A549 (cell line): ENCODE results near the gene GULP1. TPM values are rescaled to one million over a fixed set of nuclear protein-coding genes. Genes with fewer than 3 reads are reported as not detected.

ENCODE experiments used
- ATAC-seq, 2 experiments: fragments of 200-7000 bp in 1 of 2; fragments of >200 bp in 1 of 2; cut with Nextera tagmentation in 1 of 2; cut with Tn5 transposase in 1 of 2; 3 replicates each; pipeline versions ENCODE4 v1.8.0 to v1.9.1; 2018 to 2020; ENCODE audit warnings: mild to moderate bottlenecking in 1 of 2, moderate library complexity in 1 of 2
- CTCF ChIA-PET: fragments of 300-600 bp; sonication (Branson Sonifier 250); formaldehyde crosslinking; extraction: SDS; loops from one replicate; lab custom pipeline; 2021; ENCODE audit warnings: antibody characterized with exemption, inconsistent platforms; lab: Yijun Ruan, JAX
- POLR2A ChIA-PET: fragments of 350-600 bp; formaldehyde crosslinking; extraction: SDS; loops from one replicate; lab custom pipeline; 2021; ENCODE audit warnings: antibody characterized with exemption, inconsistent platforms; lab: Yijun Ruan, JAX
- DNase-seq, 2 experiments: peaks; one replicate each; pipeline versions ENCODE4 v3.0.0 to v3.0.0-alpha.2; 2011 to 2016; ENCODE audit warnings: low read depth in 1 of 2, low spot score in 1 of 2
- FAIRE-seq: peaks from 2 replicates; lab custom pipeline; 2011; peaks lifted over from hg19 to GRCh38; lab: Jason Lieb, UNC
- H3K27ac ChIP-seq, 2 experiments: fragments of >200 bp; sonication (Bioruptor Twin); formaldehyde crosslinking; 3 replicates each; pipeline ENCODE4 v1.5.1; 2016 to 2017
- H3K4me1 ChIP-seq: fragments of >200 bp; sonication (Bioruptor Twin); formaldehyde crosslinking; 3 replicates; pipeline ENCODE4 v1.6.1; 2016
- H3K4me2 ChIP-seq: fragments of >200 bp; sonication (Bioruptor Twin); formaldehyde crosslinking; 3 replicates; pipeline ENCODE4 v1.6.1; 2016
- H3K4me3 ChIP-seq: fragments of >200 bp; sonication (Bioruptor Twin); formaldehyde crosslinking; 3 replicates; pipeline ENCODE4 v1.5.1; 2016
- H3K9me3 ChIP-seq: fragments of >200 bp; sonication (Bioruptor Twin); formaldehyde crosslinking; 3 replicates; pipeline ENCODE4 v1.6.1; 2016
- BHLHE40 ChIP-seq: IDR thresholded peaks from 2 replicates; pipeline ENCODE4 v1.6.1; 2012; ENCODE audit warnings: low read depth, low read length, inconsistent platforms
- CHD4 ChIP-seq: fragments of 200-600 bp; sonication (generic); IDR thresholded peaks from 2 replicates; pipeline ENCODE4 v1.6.1; 2016; ENCODE audit warnings: antibody characterized with exemption, mild to moderate bottlenecking, borderline replicate concordance
- ESRRA ChIP-seq: fragments of 150-350 bp; IDR thresholded peaks from 2 replicates; pipeline ENCODE4 v1.6.1; 2014; ENCODE audit warnings: mild to moderate bottlenecking, low read length, borderline replicate concordance
- FOXS1 ChIP-seq: fragments of 250-450 bp; sonication (Bioruptor Pico); IDR thresholded peaks from 2 replicates; pipeline ENCODE4 v1.5.0; 2020; ENCODE audit warnings: mild to moderate bottlenecking, moderate library complexity
- HDAC2 ChIP-seq: fragments of 200-600 bp; sonication (generic); IDR thresholded peaks from 2 replicates; pipeline ENCODE4 v1.6.1; 2016
- HEYL ChIP-seq: fragments of 250-450 bp; sonication (Bioruptor Pico); IDR thresholded peaks from 2 replicates; pipeline ENCODE4 v1.8.0; 2021; ENCODE audit warnings: mild to moderate bottlenecking, moderate library complexity
- HOXB13 ChIP-seq: fragments of 250-450 bp; sonication (Bioruptor Pico); IDR thresholded peaks from 2 replicates; pipeline ENCODE4 v1.5.0; 2020; ENCODE audit warnings: low read depth, mild to moderate bottlenecking, moderate library complexity
- HOXB5 ChIP-seq: fragments of 250-450 bp; sonication (Bioruptor Pico); IDR thresholded peaks from 2 replicates; pipeline ENCODE4 v1.5.0; 2020; ENCODE audit warnings: mild to moderate bottlenecking, moderate library complexity
- KDM1A ChIP-seq: fragments of 200-600 bp; sonication (generic); IDR thresholded peaks from 2 replicates; pipeline ENCODE4 v1.6.1; 2016; ENCODE audit warnings: low read depth, mild to moderate bottlenecking
- MAFK ChIP-seq: fragments of 450-650 bp; IDR thresholded peaks from 2 replicates; pipeline ENCODE4 v1.6.1; 2014; ENCODE audit not compliant: partially characterized antibody
- NFE2L2 ChIP-seq: fragments of 150-350 bp; conservative IDR thresholded peaks from 2 replicates; pipeline ENCODE4 v1.6.1; 2014; ENCODE audit warnings: low read length
- NPAS2 ChIP-seq: fragments of 250-450 bp; sonication (Bioruptor Pico); IDR thresholded peaks from 2 replicates; pipeline ENCODE4 v1.8.0; 2022; ENCODE audit warnings: mild to moderate bottlenecking, moderate library complexity, borderline replicate concordance
- POLR2A ChIP-seq: IDR thresholded peaks from 2 replicates; pipeline ENCODE4 v1.6.1; 2012; ENCODE audit warnings: mild to moderate bottlenecking, low read length
- RARB ChIP-seq: fragments of 250-450 bp; sonication (Bioruptor Pico); IDR thresholded peaks from 2 replicates; pipeline ENCODE4 v1.8.0; 2021; ENCODE audit warnings: mild to moderate bottlenecking, moderate library complexity
- SMC3 ChIP-seq: fragments of >200 bp; sonication (Bioruptor Twin); formaldehyde crosslinking; IDR thresholded peaks from 3 replicates; pipeline ENCODE4 v1.6.1; 2018; ENCODE audit warnings: inconsistent platforms
- SREBF2 ChIP-seq: fragments of 450-650 bp; IDR thresholded peaks from 2 replicates; pipeline ENCODE4 v1.6.1; 2014; ENCODE audit warnings: mild to moderate bottlenecking, moderate library complexity
- TFCP2L1 ChIP-seq: fragments of 250-450 bp; sonication (Bioruptor Pico); IDR thresholded peaks from 2 replicates; pipeline ENCODE4 v1.5.0; 2021; ENCODE audit warnings: mild to moderate bottlenecking
- ZC3H11A ChIP-seq: fragments of 450-650 bp; IDR thresholded peaks from 2 replicates; pipeline ENCODE4 v1.6.1; 2014; ENCODE audit warnings: antibody characterized with exemption, mild to moderate bottlenecking
- WGBS: methylation state at CpG from one replicate; pipeline ENCODE4 v1.1.6; 2017; ENCODE audit errors: missing lambda C conversion rate; 5-methylcytosine and 5-hydroxymethylcytosine counted together
- polyA plus RNA-seq, 4 experiments: library from polyadenylated mRNA; depleted of rRNA in 3 of 4; stranded (reverse); fragments of >200 nt; fragmentation: RNase III in 1 of 4; extraction: RNeasy Plus Mini Kit Qiagen cat#74134 plus additional on column Dnase treatment in 1 of 4; gene quantifications; 2 replicates in 3 of 4; 3 replicates in 1 of 4; pipeline ENCODE4 v1.2.3, GENCODE V29; 2011 to 2017
- TF ChIP-seq, protein P1 (sequence below): fragments of >200 bp; sonication (Bioruptor Twin); formaldehyde crosslinking; IDR thresholded peaks from 3 replicates; pipeline ENCODE4 v1.5.1; 2016
- TF ChIP-seq, protein P2 (sequence below): IDR thresholded peaks from 2 replicates; pipeline ENCODE4 v1.6.1; 2012
- TF ChIP-seq, protein P3 (sequence below): fragments of 150-350 bp; IDR thresholded peaks from 2 replicates; pipeline ENCODE4 v1.6.1; 2014; ENCODE audit warnings: low read depth, mild to moderate bottlenecking, low read length
- TF ChIP-seq, protein P4 (sequence below): fragments of >200 bp; sonication (Bioruptor Twin); formaldehyde crosslinking; IDR thresholded peaks from 3 replicates; pipeline ENCODE4 v1.6.1; 2016
- TF ChIP-seq, protein P5 (sequence below): IDR thresholded peaks from 2 replicates; pipeline ENCODE4 v1.6.1; 2012; ENCODE audit warnings: low read depth, borderline replicate concordance
- TF ChIP-seq, protein P6 (sequence below): fragments of 250-450 bp; sonication (Bioruptor Pico); IDR thresholded peaks from 2 replicates; pipeline ENCODE4 v1.5.0; 2021; ENCODE audit warnings: mild to moderate bottlenecking, moderate library complexity, borderline replicate concordance

Gene GULP1
- polyA plus RNA-seq, 2 of the 4 experiments (the other 2 are of a cell fraction), result 30.7 to 89.2 TPM

DNA sequence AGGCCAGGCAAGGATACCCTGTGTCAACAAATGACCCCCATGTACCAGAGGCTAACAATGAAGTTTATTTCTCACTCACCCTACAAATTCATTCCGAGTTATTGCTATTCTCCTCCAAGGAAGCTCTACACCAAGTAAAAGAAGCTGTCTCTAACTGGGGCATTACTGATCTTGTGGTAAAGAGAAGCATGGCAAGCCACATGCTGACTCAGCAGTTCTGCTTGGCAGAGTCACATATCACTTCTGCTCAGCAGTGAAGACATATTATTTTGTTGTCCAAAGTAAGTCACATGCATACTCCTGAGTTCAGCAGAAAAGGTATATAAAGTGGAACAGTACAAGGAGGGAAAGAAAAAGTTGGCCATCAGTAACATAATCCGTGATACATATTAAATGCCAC, 315.8 kb downstream of the GULP1 start:
- H3K9me3 ChIP-seq, result peaks cover 6% of the 10 kb centered on the region; the same call in 1 of the 3 replicates
- no peak overlapping the region for H3K27ac ChIP-seq
- H3K4me3 ChIP-seq, result no peak overlapping the region
- 18% methylated on average over 2 of the region's 2 CpGs for WGBS
- H3K4me1 ChIP-seq, result peaks cover 6% of the 10 kb centered on the region; the same call in 1 of the 3 replicates
- no peak overlapping the region for H3K4me2 ChIP-seq
- CTCF ChIA-PET, result interaction anchor here (1.7 kb wide), 1 partner anchor 10 kb away, joined by 3 read pairs; no protein-coding TSS in a partner anchor
- FAIRE-seq, result no peak
- POLR2A ChIA-PET, result no interaction called here
- TF ChIP-seq HDAC2, result no peak
- TF ChIP-seq ZC3H11A, result no peak
- peak; percentile 99 for TF ChIP-seq MAFK
- TF ChIP-seq, protein P1, sequence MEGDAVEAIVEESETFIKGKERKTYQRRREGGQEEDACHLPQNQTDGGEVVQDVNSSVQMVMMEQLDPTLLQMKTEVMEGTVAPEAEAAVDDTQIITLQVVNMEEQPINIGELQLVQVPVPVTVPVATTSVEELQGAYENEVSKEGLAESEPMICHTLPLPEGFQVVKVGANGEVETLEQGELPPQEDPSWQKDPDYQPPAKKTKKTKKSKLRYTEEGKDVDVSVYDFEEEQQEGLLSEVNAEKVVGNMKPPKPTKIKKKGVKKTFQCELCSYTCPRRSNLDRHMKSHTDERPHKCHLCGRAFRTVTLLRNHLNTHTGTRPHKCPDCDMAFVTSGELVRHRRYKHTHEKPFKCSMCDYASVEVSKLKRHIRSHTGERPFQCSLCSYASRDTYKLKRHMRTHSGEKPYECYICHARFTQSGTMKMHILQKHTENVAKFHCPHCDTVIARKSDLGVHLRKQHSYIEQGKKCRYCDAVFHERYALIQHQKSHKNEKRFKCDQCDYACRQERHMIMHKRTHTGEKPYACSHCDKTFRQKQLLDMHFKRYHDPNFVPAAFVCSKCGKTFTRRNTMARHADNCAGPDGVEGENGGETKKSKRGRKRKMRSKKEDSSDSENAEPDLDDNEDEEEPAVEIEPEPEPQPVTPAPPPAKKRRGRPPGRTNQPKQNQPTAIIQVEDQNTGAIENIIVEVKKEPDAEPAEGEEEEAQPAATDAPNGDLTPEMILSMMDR, result no peak
- no peak for TF ChIP-seq HEYL
- peak in 1 of 2 experiments; percentile 22 for DNase-seq
- no peak for ATAC-seq

DNA sequence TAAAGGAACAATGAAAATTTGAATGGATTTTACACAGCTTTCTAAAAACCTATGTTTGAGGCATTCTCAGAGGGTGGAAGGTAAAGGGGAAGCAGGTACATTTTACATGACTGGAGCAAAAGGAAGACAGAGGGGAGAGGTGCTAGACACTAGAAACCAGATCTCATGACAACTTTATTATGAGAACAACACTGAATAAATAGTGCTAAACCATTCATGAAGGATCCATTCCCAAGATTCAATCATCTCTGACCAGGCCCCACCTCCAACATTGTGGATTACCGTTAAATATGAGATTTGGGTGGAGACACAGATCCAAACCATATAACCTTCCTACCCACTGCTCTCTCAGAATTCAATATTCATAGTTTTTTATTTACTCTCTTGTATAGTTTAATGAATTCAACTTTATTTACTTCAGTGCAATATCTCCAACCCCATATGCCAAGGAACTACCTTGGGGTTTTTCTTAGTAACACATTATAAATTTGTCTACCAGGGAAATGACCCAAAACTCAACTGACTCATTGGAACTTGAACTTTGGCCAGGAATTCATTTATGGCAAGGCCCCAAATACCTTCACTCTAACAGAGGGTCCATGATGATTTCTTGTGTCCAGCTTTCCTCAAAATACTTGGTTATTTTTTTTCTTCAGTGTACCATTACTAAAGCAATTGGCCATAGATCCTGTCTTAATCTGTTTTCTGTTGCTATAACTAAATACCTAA, 317.8 kb downstream of the GULP1 start:
- no peak overlapping the region for H3K4me3 ChIP-seq
- peaks cover 6% of the 10 kb centered on the region; the same call in 1 of the 3 replicates for H3K9me3 ChIP-seq
- POLR2A ChIA-PET, result no interaction called here
- ATAC-seq (no peak), DNase-seq (no peak), FAIRE-seq (no peak)
- 98% methylated on average over 1 of the region's 1 CpG for WGBS
- H3K4me2 ChIP-seq, result 0 out of 3 replicates have a peak overlapping the region, but pooled peaks have one; percentile 10
- TF ChIP-seq ESRRA, result no peak
- no peak for TF ChIP-seq NFE2L2
- TF ChIP-seq KDM1A, result no peak
- TF ChIP-seq, protein P1, result no peak
- TF ChIP-seq, protein P2, sequence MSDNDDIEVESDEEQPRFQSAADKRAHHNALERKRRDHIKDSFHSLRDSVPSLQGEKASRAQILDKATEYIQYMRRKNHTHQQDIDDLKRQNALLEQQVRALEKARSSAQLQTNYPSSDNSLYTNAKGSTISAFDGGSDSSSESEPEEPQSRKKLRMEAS, result no peak
- no peak for TF ChIP-seq FOXS1 (CRISPR knock-in tag)
- CTCF ChIA-PET, result no interaction called here
- no peak overlapping the region for H3K27ac ChIP-seq
- peaks cover 6% of the 10 kb centered on the region; the same call in 1 of the 3 replicates for H3K4me1 ChIP-seq

DNA sequence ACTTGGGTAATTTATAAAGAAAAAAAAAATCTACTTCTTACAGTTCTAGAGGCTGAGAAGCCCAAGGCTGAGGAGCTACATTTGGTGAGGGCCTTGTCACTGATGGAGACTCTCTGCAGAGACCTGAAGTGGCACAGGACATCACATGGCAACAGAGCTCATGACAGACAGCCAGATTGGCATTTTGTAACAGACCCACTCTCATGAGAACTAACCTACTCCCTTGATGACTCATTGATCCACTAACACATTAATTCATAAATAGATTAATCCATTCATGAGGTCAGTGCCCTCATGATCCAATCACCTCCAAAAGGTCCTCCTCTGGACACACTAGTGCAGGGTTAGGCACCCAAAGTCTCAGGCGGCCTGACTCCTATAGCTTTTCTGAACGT, 318.4 kb downstream of the GULP1 start:
- H3K4me2 ChIP-seq, result no peak overlapping the region
- WGBS, result 66% methylated on average over 2 of the region's 2 CpGs
- ATAC-seq, result no peak; a peak in 1 of 6 replicates
- H3K27ac ChIP-seq, result no peak overlapping the region
- POLR2A ChIA-PET, result no interaction called here
- peaks cover 6% of the 10 kb centered on the region; the same call in 1 of the 3 replicates for H3K4me1 ChIP-seq
- DNase-seq, result no peak
- CTCF ChIA-PET, result no interaction called here
- peaks cover 6% of the 10 kb centered on the region; the same call in 1 of the 3 replicates for H3K9me3 ChIP-seq
- no peak overlapping the region for H3K4me3 ChIP-seq
- no peak for FAIRE-seq
- TF ChIP-seq BHLHE40, result no peak
- no peak for TF ChIP-seq NPAS2 (CRISPR knock-in tag)
- TF ChIP-seq SMC3, result no peak
- TF ChIP-seq RARB (CRISPR knock-in tag), result no peak
- TF ChIP-seq HOXB5, result no peak
- TF ChIP-seq, protein P3, sequence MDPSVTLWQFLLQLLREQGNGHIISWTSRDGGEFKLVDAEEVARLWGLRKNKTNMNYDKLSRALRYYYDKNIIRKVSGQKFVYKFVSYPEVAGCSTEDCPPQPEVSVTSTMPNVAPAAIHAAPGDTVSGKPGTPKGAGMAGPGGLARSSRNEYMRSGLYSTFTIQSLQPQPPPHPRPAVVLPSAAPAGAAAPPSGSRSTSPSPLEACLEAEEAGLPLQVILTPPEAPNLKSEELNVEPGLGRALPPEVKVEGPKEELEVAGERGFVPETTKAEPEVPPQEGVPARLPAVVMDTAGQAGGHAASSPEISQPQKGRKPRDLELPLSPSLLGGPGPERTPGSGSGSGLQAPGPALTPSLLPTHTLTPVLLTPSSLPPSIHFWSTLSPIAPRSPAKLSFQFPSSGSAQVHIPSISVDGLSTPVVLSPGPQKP, result no peak
- no peak for TF ChIP-seq TFCP2L1 (CRISPR knock-in tag)
- no peak for TF ChIP-seq POLR2A
- TF ChIP-seq CHD4, result no peak
- TF ChIP-seq, protein P4, sequence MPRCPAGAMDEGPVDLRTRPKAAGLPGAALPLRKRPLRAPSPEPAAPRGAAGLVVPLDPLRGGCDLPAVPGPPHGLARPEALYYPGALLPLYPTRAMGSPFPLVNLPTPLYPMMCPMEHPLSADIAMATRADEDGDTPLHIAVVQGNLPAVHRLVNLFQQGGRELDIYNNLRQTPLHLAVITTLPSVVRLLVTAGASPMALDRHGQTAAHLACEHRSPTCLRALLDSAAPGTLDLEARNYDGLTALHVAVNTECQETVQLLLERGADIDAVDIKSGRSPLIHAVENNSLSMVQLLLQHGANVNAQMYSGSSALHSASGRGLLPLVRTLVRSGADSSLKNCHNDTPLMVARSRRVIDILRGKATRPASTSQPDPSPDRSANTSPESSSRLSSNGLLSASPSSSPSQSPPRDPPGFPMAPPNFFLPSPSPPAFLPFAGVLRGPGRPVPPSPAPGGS, result no peak
- TF ChIP-seq HOXB13 (CRISPR knock-in tag), result no peak
- TF ChIP-seq, protein P5, sequence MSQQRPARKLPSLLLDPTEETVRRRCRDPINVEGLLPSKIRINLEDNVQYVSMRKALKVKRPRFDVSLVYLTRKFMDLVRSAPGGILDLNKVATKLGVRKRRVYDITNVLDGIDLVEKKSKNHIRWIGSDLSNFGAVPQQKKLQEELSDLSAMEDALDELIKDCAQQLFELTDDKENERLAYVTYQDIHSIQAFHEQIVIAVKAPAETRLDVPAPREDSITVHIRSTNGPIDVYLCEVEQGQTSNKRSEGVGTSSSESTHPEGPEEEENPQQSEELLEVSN, result no peak
- TF ChIP-seq SREBF2, result no peak
- TF ChIP-seq, protein P6, sequence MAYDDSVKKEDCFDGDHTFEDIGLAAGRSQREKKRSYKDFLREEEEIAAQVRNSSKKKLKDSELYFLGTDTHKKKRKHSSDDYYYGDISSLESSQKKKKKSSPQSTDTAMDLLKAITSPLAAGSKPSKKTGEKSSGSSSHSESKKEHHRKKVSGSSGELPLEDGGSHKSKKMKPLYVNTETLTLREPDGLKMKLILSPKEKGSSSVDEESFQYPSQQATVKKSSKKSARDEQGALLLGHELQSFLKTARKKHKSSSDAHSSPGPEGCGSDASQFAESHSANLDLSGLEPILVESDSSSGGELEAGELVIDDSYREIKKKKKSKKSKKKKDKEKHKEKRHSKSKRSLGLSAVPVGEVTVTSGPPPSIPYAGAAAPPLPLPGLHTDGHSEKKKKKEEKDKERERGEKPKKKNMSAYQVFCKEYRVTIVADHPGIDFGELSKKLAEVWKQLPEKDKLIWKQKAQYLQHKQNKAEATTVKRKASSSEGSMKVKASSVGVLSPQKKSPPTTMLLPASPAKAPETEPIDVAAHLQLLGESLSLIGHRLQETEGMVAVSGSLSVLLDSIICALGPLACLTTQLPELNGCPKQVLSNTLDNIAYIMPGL, result no peak
